ENCODE results near the gene AOX1. TPM values are rescaled to one million over a fixed set of nuclear protein-coding genes. Genes with fewer than 3 reads are reported as not detected.
"Not testable (repeated sequence)": the region's sequence is repeated elsewhere in the genome, so short reads cannot be mapped to it uniquely, and the experiment has no call there.

The AOX1 gene
- total RNA-seq (2014; rRNA removed) = 41.5 and 43.0 TPM in 2 replicates
- polyA plus RNA-seq (2012) = 47.3 TPM

DNA sequence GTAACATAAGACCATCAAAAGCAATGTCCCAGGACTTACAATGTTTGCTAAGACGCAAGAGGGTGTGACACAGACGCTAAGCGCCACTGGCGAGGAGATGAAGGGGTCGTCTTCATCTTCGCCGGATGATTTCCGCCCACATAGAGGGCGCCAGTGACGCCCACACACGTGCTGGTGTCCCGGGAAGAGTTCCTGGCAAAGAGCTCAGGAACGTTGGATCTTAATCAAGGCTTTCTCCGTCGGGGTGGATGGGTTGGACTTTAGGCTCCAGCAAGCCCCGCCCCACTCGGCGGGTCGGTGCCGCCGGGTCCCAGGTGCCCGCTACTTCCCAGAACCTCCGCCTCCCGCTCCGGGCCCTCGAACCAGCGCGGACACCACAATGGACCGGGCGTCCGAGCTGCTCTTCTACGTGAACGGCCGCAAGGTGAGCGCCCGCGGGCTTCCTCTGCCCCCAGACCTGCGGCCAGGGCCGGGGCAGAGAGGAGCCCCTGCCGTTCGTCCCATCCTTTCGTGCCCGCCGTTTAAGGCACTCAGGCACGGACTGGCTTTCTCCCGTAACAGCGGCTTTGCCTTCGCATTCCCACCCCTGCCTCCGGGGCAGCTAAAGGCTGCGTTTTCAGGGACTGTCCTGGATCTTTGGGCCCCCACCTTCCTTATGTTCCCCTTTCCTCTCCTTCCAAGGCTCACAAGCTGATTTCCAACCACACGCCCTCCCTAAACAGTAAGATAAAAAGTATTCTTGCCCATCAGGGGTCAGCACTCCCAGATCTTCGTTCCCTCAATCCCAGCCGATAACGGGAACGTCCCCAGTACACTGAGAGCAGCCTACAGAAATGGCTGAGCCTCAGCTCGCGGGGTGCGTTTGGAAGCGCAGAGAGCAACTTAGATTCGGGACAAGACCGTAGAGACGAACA is at the start of gene AOX1:
TSS of gene AOX1 (plus strand) at position 285 of the 914 bp plus-strand sequence. CDS start at position 380, 95 bp downstream.
- no peak for DNase-seq (ENCODE audit: low read depth)

DNA sequence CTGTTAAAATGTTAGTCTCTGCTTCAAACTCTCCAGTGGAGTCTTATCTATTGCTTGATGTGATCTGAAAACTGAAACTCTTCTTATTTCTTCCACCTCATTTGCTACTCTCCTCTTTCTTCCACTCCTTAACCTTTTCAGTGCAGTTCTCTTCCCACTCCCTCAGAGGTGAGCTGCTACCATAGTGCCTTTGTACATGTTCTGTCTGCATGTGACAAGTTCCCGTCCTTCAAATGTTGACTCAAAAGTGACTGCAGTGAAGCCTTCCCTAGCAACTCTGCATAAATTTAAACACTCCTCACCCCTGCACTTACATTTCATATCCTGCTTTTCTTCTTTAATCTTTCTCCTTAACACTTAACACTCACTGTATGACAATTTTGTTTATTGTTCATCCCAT is 47.7 kb upstream of the AOX1 start:
- no peak for DNase-seq (ENCODE audit: low read depth)

DNA sequence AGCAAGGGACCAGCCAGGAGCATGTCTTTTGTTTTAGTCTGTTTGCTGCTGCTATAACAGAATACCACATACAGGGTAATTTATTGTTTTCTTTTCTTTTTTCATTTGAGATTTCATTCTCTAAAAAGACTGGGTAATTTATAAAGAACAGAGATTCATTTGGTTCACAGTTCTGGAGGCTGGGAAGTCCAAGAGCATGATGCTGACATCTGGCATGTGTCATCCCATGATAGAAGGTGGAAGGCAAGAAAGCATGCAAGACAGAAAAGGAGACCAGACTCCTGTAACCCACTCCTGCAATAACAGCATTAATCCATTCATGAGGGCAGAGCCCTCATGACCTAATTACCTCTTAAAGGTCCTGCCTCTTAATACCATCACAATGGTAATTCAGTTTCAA is 45.0 kb upstream of the AOX1 start:
- DNase-seq (ENCODE audit: low read depth) = no peak

DNA sequence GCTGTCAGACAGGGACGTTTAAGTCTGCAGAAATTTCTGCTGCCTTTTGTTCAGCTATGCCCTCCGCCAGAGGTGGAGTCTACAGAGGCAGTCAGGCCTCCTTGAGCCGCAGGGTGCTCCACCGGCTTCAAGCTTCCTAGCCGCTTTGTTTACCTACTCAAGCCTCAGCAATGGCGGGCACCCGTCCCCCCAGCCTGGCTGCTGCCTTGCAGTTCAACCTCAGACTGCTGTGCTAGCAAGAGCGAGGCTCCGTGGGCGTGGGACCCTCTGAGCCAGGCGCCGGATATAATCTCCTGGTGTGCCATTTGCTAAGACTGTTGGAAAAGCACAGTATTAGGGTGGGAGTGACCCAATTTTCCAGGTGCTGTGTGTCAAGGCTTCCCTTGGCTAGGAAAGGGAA is 19.2 kb upstream of the AOX1 start:
- not testable (repeated sequence) for DNase-seq (ENCODE audit: low read depth)

DNA sequence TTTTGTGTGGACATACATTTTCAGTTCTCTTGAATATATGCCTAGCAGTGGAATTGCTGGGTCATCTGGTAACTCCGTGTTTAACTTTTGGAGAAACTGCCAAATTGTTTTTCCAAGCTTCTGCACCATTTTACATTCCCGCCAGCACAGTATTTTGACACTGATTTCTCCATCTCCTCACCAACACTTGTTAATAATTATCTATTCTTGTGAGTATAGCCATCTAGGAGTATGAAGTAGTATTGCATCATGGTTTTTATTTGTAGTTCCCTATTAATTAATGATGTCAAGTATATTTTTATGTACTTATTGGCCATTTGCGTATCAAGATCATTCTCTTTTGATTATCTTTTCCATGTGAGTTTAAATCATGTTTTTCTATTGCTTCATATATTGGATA is 17.9 kb upstream of the AOX1 start:
- no peak for DNase-seq (ENCODE audit: low read depth)

DNA sequence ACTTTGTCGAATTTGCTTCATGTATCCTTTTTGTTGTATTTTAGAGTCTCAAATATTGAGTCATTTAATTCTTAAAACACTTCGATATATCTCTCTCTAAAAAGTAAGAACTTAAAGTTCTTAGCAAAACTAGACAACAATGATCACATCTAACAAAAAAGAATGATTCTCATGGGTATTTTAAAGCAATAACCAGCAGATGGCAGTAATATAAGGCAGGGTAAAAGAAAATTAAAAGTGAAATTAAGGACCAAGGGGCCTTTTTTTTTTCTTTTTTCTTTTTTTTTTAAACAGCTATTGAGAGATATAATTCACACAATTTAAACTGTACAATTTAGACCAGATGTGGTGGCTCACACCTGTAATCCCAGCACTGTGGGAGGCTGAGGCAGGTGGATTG is 9.9 kb upstream of the AOX1 start:
- DNase-seq (ENCODE audit: low read depth) = peak; percentile 15

DNA sequence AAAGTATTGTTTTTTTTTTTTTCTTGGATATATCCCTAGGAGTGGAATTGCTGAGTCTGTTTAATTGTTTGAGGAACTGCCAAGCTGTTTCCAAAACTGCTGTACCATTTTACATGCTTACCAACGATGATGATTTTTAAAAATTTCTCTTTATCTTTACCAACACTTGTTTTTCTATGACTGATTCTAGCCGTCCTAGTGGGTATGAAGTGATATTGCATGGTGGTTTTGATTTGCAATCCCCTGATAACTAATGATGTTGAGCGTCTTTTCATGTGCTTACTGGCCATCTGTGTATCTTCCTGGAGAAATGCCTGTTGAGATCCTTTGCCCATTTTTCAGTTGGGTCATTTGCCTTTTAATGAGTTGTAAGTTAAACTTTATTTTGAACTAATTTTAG is 8.8 kb upstream of the AOX1 start:
- no peak for DNase-seq (ENCODE audit: low read depth)

DNA sequence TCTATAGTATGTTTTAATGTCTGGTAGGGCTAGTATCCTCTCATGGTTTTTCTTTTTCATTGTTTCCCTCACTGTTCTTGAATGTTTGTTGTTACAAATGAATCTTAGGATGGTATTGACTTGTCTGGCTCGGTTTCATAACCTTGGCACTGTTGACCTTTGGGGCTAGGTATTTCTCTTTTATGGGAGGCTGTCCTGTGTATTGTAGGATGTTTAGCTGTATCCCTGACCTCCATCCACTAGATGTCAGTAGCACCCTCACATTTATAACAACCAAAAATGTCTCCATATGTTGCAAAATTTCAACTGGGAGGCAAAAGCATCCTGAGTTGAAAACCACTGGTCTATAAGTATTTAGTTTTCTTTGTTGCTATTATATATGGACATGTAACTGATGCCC is 7.0 kb upstream of the AOX1 start:
- DNase-seq (ENCODE audit: low read depth) = peak; percentile 47

DNA sequence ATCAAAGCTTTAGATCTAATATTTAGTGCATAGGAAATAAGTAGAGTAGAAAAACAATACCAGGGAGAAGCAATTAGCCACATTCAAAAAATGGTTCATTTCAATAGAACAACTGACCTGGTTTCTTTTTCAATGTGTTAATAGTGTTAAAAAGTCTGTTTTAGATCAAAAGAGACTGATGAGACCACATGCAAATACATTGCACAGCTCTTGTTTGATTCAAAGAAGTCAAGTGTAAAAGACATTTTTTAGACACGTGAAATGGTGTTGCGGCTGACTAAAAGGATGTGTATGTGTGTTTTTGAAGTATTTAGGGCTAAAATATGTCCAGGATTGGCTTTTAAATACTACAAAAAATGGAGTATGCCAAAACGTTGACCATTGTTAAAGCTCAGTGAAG is 1.2 kb upstream of the AOX1 start:
- DNase-seq (ENCODE audit: low read depth) = no peak

DNA sequence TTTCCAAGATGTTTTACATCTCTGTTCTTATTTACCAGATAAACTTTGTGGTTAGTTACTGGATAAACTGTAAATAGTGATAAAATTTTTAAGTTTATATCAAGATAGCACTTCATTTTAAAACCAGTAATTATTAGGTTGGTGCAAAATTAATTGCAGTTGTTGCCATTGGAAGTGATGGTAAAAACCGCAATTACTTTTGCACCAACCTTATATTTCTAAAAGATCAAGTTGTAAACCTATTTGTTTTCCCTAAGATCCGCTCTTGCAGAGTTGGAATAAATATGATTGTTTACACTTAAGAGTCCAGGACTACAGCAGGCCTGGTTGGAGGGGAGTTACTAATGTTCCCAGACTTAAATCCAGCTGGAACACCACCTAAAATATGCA is 479 bp upstream of the AOX1 start:
- DNase-seq (ENCODE audit: low read depth) = no peak

DNA sequence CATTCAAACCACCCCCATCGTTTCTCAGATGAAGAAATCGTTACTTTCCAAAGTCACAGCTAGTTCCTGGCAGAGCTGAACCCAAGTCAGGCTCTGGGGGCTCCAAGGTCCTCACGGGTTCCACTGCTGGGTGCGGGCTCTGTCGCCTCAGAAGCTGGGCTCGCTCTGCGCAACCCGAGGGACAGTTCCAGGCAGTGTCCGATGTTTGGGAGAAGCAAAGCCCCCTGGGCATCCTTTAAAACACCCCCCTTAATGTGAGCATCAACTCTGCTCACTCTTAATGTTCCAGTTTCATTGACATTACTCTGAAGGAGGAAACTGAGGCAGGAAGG is 796 bp downstream of the AOX1 start:
- no peak for DNase-seq (ENCODE audit: low read depth)

DNA sequence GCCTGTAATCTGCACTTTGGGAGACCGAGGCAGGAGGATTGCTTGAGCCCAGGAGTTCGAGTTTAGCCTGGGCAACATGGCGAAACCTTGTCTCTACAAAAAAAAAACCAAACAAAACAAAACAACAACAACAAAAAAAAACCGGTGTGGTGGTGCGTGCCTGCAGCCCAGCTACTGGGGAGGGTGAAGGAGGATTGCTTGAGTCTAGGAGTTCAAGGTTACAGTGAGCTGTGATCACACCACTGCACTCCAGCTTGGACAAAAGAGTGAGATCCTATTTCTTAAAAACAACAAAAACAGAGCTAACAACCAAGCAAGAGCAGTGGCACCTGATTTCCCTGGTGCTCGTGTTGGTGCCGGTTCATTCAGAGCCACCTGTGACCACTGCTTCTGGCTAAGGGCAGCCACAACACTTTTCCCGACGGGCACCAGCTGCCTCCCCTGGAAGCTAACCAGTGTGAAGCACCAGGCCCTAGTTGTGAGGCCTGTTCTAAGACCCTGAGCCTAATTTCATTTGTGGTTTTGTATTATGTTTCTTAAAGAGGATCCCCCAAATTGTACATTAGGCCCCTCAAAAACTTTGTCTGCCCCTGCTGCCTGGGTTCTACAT is 1.3 kb downstream of the AOX1 start:
- no peak for DNase-seq (ENCODE audit: low read depth)

DNA sequence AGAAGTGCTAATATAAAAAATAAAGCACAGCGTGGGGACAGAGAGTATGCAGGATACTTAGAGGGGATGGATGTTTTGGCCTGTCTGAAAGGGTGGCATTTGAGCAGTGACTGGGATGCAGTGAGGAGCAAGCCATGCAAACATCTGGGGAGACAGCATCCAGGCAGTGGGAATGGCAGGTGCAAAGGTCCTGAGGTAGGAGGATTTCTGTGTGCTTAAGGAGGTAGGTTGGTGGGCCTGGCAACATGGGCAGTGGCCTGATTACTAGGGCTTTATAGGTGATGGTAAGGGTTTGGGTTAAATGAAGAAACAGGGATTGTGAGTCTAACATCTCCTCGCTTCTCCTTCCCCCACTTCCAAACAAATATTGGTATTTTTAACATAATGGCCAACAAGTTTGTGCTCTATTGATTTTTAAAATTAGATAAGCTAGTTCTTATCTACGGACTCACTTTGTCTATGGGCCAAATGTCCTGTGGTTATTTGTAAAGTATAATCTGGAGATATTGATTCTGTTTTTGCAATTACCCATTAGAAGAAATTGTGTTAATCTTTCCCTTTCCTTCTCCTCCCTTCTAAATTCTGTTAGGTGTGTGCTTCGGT is 2.4 kb downstream of the AOX1 start:
- no peak for DNase-seq (ENCODE audit: low read depth)

DNA sequence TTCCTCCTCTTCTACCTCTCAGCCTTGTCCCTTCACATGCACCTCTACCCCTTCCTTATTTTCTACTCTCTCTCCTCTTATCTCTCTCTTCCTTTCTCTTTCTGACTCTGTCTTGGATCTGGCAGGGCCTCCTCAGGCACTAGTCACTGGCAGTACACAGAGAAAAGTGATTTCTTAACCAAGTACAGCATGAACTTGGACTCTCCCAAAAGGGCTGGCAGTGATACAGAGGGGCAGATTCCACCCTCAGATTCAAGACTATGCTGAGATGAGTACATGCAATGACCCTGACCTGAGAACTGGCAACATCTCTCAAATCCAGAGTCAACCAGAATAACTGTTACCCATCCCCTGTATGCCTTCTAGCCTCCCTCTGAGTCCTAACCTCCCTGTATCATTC is 4.3 kb downstream of the AOX1 start:
- DNase-seq (ENCODE audit: low read depth) = no peak

DNA sequence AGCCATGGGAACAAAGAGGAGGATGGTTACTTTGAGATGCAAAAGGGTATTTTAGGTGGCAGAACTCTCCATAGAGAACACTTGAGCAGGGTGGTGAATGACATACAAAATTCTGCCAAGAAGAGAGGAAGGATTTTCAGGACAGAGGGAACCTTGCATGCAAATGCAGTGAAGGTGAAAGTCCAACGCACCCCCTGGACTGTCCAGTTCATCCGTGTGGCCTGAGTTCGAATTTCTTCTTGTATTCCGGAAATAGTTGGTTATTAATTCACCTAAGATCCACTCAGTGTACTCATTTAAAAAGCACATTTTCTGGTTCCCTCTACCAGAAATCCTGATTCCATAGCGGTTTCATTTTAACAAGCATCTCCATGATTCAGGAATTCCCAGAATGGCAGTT is 5.5 kb downstream of the AOX1 start:
- DNase-seq (ENCODE audit: low read depth) = no peak

DNA sequence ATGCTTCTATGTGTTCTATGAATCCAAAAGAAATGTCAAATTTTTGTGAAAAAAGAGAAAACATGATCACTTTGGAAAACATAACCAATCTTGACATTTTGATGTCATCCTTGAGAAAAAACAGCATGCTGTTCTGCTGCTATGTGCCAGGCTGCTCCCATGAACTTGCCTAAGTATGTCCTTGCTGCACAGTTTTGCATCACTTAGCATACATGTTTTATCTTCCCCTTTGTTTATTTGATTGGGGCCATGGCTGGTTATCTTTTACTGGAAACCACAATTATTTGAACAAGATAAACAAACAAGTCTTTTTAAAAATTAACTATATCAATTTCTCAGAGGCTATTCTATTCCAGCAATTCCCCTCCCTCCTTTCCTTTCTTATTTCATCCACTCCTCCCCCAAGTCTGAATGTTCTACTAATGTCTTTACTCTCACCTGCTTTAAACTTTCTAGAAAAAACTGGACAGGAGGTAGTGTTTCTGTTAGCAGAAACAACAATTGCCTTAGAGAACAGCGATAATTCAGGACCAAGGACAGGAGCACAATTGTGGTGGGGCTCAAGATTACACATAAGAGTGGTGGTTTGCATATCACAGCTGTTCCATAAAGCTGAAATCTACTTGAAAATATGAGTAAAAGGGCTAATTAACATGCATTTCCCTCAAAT is 6.7 kb downstream of the AOX1 start:
- peak; percentile 68 for DNase-seq (ENCODE audit: low read depth)

DNA sequence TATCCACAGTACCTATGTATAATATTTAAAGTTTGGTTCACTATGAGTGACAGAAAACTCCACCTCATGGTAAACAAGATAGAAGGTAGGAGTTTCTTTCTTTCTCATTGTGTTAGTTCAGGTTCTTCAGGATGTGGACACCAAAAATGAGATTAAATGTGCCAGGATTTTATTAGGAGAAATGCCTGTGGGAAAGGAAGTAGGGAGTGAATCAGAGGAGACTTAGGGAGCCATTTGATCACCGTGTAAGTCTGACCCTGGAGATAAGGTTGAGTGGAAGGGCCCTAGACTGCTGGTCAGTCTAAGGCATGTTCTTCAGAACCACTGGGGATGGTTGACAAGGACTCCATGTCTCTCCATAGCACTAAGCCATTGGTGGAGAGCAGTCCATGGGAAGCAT is 8.1 kb downstream of the AOX1 start:
- DNase-seq (ENCODE audit: low read depth) = no peak

DNA sequence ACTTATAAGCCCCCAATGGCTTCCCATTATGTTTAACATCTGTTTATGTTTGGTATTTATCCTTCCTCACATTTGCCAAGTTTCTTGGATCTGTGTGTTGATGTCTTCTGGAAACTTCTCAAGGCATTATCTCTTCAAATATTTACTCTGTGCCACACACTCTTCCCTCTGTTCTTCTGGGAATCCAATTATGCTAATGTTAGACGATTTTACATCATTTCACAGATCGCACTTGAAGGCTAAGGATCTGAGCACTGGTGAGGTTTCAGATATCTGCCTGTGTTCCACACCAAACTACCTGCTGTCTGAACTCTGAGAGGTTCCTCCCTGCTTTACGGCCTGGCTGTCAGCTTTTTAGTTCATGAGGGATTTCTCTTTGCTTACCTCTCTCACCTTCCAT is 10.1 kb downstream of the AOX1 start:
- no peak for DNase-seq (ENCODE audit: low read depth)

DNA sequence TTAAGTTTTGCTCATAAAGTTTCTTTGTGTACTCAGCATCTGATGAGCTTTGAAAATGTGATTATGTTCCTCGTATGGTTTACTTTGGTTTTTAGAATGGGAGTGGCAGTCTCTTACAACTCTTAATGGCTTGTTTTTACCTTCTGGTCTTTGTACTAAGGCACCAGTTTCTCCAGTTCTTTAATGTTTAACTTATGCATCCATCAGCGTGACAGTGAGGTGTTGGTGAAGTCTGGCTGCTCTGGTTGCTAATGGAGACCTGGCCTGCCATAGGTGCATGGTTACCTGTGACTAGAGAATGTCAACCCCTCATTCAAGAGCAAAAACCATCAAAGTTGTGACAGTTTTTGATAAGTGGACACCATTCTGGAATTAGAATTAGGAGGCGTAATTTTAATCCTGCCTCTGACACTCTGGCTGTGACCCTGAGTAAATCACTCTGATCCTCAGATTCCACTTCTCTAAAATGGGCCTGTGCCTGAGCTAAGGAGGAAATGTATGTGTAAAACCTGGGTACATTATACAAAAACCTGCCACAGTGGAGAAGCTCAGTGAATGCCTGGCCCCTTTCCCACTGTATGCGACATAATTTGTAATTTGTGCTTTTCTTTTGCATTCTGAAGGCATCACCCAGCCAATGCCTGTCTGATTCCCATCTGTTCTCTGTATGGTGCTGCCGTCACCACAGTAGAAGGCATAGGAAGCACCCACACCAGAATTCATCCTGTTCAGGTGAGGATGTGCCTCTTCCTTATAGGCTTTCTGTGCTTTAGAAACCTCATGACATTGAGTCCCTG is 11.2 kb downstream of the AOX1 start:
- DNase-seq (ENCODE audit: low read depth) = no peak

DNA sequence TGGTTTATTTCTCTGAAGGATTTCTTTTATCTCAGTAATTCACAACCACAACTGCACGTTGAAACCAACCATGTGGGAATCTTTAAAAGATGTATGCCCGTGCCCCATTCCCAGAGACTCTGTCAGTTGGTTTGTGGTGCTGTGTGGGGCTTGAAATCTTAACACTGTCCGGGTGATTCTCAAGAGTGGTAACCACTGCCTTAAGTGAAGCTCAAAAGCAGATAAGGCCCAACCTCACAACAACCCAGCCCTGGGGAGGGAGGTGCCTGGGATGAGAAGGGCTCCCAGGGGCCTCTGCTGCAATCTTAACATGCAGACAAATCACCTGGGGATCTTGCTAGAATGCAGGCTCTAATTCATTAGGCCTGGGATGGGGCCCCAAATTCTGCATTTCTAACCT is 13.4 kb downstream of the AOX1 start:
- DNase-seq (ENCODE audit: low read depth) = no peak

DNA sequence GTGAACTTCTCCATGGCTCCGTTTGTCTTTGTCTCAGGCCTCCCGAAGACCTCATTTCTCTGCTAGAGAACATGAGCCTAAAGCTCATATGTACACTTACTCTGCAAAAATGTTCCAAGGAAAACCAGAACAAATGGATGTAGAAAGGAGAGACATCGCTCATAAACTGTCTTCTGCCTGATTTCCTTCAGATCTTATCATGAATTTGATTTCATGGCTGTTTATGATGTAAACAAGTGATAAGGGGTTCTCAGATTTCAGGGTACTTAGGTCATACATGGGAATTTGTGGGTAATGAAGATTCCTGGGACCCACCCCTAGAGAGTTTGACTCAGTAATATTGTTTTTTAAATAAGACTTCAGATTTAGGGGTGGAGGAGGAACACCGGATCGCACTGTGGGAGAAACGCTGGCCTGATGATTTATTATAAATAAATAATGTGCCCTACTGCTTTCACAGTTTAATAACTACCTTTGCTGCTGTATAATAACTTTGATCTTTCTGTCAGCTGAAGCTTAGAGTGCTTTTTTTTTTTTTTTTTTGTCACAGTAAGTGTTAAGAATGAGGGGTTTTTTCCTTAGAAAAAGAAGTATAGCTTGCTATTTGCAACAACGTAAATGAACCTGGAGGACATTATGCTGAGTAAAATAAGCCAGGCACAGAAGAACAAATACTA is 14.9 kb downstream of the AOX1 start:
- DNase-seq (ENCODE audit: low read depth) = no peak

All from LHCN-M2 (cell line).